Hypothalamus (tissue), 51 donors: ENCODE measurements around the gene PPP3CA.
A peak's percentile ranks its signal among the peaks of the same experiment; 100 is the strongest.

Experiments
- DNase-seq, 51 donors: peaks; one replicate each; lab custom pipeline; 2025; lab: John Stamatoyannopoulos, UW

Gene PPP3CA

GRCh38 chr4:101332424-101332823 lies 14.9 kb downstream of the PPP3CA start:
- DNase-seq: no peak

GRCh38 chr4:101331017-101331416 lies 16.3 kb downstream of the PPP3CA start:
- no peak for DNase-seq

GRCh38 chr4:101329592-101329991 lies 17.7 kb downstream of the PPP3CA start:
- DNase-seq: no peak

GRCh38 chr4:101328063-101328602 lies 19.2 kb downstream of the PPP3CA start:
- DNase-seq: no peak

GRCh38 chr4:101326576-101326975 lies 20.8 kb downstream of the PPP3CA start:
- no peak for DNase-seq

- DNase-seq: no peak
These were observed 24.6 kb downstream of the PPP3CA start for GRCh38 chr4:101322743-101323142.

- DNase-seq: peak in 1 of 51 donors; percentile 6
These were observed 25.8 kb downstream of the PPP3CA start for GRCh38 chr4:101321481-101322042.

- no peak for DNase-seq
These were observed 31.5 kb downstream of the PPP3CA start for GRCh38 chr4:101315786-101316185.

GRCh38 chr4:101315041-101315440 lies 32.3 kb downstream of the PPP3CA start:
- DNase-seq: no peak

- DNase-seq: no peak
These were observed 37.4 kb downstream of the PPP3CA start for GRCh38 chr4:101309925-101310324.

- no peak for DNase-seq
These were observed 39.4 kb downstream of the PPP3CA start for GRCh38 chr4:101307899-101308298.

GRCh38 chr4:101306764-101307615 lies 40.3 kb downstream of the PPP3CA start:
- DNase-seq: no peak

- no peak for DNase-seq
These were observed 41.1 kb downstream of the PPP3CA start for GRCh38 chr4:101306225-101306624.

- peak in 4 of 51 donors; percentile 0 to 47 (median 22) for DNase-seq
These were observed 42.4 kb downstream of the PPP3CA start for GRCh38 chr4:101304916-101305315.

- DNase-seq: no peak
These were observed 47.3 kb downstream of the PPP3CA start for GRCh38 chr4:101299899-101300540.

- no peak for DNase-seq
These were observed 48.3 kb downstream of the PPP3CA start for GRCh38 chr4:101299021-101299420.

- no peak for DNase-seq
These were observed 51.6 kb downstream of the PPP3CA start for GRCh38 chr4:101295691-101296090.

- no peak for DNase-seq
These were observed 52.7 kb downstream of the PPP3CA start for GRCh38 chr4:101294597-101294996.

- DNase-seq: no peak
These were observed 54.4 kb downstream of the PPP3CA start for GRCh38 chr4:101292901-101293300.

- DNase-seq: no peak
These were observed 55.1 kb downstream of the PPP3CA start for GRCh38 chr4:101292214-101292613.

GRCh38 chr4:101291198-101291597 lies 56.1 kb downstream of the PPP3CA start:
- no peak for DNase-seq
